Skin of body (tissue), 2 donors: ENCODE measurements around the gene CPNE8. TPM values are rescaled to one million over a fixed set of nuclear protein-coding genes. Genes with fewer than 3 reads are reported as not detected.

ENCODE experiments used
- DNase-seq: peaks from one replicate; lab custom pipeline; 2025; lab: John Stamatoyannopoulos, UW
- total RNA-seq: library from RNA; depleted of rRNA; stranded (reverse); fragments of >200 nt; gene quantifications from one replicate; pipeline ENCODE4 v1.2.3, GENCODE V29; 2014

CPNE8 gene
- total RNA-seq, 1 donor from 2014 or later, result 7.3 TPM

DNA sequence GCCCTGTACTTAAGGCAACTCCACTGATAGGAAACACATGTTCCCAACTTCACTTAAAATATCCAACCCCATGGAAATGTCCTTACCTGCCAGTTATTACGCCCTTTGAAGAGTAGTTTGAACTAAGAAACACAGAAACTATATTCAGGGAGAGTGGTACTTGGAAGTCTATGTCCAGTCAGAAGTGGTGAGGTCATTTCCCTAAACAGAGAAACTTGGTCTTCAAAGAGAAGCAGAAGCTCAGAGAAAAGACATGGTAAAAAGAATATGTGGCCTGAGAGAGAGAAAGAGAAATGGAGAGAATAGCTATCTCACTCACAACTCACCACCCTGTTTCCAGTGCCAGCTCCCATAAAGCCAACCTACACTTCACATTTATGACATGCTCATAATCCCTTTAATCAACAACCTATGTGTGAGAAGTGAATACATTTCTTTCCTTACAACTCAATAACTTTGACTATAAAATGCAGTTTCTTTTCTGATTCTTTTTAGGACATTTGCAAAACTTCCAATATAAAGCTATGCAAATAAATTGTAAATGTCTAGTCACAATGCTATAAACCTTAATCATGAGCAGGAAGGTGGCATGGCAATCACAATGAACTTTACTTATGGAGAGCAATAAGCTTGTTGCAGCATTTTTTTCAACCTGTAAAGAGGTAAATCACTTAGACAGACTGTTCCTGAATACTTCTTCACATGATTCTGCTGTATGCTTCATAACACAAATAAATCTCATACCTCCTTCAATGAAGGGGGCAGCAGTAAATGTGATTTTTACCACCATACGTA, 67.1 kb downstream of the CPNE8 start:
- no peak for DNase-seq

DNA sequence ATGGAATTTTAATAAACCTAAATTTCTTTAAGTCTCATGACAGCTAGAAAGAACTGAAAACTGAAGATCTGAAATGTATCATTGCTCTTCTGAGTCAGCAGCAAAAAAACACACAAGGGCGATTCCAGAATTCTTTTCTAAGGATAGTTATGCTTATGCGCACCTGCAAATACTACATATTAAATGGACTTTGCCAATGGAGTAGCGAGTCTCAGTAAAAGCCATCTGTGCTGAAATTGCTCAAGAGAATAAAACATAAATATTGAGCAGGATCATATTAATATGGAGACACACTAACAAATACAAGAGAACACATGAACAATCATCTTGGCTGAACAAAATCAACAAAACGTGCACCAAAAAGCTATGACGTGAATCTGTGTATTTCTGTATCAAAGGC, 73.7 kb downstream of the CPNE8 start:
- no peak for DNase-seq

DNA sequence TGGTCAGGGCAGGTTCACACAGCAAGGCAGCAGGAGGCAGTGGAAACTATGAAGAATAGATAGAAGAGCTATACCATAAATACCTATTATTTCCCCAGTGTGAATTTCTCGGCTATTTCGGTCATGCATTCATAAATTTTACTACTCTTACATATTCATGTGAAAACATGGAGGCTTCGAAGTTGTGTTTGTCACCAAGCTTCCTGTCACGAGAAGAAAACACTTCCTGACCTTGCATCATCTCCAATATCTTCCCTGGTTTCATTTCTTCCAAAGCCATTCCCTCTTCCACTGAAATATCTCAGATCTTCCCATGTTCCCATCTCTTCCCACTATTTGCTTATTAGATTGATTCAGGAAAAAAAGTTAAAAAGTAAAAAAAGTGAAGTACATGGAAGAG, 80.4 kb downstream of the CPNE8 start:
- DNase-seq, result no peak

DNA sequence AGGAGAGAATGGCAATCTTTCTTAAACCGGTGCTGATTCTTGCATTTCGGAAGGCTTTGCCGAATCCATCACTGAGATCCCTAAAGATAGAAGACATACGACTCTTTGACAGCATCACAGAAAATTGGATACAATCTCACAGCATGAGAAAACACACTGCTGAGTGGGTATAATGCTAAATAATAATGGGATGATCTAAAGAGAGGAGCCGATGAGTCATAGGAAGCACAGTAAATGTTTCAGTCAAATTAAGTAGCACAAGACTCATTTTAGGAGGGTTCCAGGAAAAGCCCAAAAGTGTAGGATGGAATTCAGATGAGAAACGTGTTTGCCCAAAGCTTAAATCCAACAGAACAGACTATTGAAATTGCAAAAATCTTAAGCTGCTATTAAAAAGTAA, 81.7 kb downstream of the CPNE8 start:
- no peak for DNase-seq

DNA sequence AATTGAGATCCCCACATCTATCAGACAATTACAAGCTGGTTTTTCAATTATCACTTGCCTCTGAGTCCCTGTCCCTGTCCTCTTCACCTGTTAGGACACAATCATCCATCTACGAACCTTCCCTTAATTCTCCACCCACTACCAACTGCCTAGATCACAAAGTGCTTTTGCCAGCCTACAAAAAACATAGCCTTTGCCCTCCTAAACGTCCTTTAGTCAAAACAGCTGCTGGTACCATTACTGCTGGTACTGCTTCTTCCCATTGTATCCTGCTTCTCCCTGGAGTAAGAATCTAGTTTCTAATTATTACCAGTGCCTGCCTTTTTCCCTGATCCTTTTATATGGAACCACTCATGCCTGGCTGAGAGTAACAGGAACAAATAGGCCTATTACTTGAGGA, 82.1 kb downstream of the CPNE8 start:
- DNase-seq, result no peak

DNA sequence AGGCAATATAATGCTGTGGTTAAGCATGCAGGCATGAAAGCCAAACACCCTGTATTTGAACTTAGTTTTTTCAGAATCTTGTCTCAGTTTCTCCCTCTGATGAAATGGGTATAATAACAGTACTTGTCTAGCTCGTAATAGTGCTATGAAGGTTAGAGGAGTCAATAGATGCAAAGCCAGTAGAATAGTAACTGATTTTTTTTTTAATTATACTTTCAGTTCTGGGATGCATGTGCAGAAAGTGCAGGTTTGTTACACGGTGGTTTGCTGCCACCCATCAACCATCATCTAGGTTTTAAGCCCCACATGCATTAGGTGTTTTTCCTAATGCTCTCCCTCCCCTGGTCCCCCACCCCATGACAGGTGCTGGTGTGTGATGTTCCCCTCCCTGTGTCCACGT, 87.4 kb downstream of the CPNE8 start:
- no peak for DNase-seq

DNA sequence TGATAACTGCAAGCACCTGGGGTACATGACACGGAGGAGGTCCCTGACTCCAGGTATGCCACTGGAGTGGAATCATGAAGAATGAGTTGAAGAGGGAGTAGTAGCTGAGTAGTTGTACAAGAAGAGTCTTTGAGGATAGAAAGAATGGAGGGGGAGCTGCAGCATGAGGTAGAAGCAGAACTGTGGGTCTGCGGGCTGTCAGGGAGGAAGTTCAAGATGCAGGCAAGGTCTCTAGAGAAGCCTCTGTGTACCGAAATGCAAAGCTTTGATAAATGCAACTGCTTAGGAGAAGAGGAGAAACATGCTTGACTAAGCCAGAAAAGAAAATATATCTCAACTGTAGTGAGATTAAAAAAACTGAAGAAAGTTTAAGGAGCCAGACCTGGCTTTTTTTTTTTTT, 91.5 kb downstream of the CPNE8 start:
- no peak for DNase-seq

DNA sequence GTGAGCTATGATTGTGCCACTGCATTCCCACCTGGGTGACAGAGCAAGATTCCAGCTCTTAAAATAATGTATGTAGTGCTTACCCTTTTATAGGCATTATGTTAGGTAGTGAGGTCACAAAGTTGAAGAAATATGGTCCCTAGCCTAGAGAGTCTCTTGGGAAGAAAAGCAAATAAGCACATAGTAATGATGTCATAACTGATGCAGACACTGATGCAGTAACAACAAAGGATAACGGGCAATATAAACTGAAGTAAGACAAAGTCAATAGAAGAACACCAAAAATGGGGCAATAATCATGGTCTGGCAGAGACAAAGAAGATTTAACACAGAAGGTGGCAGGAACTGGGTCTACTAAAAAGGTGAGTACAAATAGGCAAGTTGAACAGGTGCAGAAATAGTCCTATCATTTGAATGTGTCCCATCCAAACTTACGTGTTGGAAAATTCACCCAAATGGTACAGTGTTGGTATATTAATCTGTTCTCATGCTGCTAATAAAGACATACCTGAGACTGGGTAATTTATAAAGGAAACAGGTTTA, 93.5 kb downstream of the CPNE8 start:
- DNase-seq, result no peak

DNA sequence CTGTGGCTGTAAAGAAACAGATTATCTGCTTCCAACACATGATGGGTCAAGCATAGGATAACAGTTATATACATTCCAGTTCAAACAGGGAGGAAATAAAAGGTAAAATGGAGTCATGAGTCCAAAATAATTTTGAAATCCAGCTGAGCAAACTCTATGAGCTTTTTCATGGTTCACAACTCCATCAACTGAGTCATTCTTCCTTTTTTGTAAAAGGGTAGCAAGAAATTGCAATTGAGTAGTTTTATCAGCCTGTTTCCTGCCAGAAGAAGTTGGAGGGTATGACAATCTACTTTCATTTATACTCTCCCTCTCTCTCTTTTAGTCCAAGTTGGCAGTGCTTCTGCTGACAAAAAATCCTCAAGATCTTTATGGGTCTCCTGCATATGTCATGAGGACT, 95.6 kb downstream of the CPNE8 start:
- DNase-seq, result no peak

DNA sequence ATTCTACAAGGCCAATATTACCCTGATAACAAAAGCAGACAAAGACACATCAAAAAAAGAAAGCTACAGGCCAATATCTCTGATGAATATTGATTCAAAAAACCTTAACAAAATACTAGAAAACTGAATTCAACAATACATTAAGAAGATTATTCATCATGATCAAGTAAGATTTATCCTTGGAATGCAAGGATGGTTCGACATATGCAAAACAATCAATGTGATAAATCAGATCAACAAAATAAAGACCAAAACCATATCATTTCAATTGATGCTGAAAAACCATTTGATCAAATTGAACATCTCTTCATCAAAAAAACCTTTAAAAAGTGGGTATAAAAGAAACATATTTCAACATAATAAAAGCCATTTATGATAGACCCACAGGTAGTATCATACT, 117.3 kb downstream of the CPNE8 start:
- no peak for DNase-seq

DNA sequence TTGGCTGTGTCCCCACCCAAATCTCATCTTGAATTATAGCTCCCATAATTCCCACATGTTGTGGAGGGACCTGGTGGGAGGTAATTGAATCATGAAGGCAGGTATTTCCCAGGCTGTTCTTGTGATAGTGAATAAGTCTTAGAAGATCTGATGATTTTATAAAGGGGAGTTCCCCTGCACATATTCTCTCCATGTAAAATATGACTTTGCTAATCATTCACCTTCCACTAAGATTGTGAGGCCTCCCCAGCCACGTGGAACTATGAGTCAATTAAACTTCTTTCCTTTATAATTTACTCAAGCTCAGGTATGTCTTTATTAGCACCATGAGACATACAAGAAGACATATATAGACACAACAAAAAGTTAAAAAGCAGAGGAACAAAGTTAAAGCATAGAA, 120.0 kb downstream of the CPNE8 start:
- no peak for DNase-seq

DNA sequence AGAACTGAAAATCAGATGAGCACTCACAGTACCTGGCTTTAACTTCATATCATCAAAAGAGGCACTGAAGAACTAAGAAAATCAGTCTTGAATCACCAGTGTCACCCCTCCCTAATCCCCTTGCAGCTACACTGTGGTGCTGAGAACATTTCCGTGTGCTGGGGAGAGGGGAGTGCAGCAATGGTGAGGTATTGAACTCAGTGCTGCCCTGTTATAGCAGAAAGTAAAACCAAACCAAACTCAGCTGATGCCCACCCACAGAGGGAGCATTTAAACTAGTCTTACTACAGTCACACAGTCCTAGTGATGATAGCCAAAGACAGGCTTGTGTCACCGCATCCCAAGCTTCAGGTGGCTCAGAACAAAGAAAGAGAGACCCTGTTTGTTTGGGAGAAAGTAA, 122.1 kb downstream of the CPNE8 start:
- DNase-seq, result no peak

DNA sequence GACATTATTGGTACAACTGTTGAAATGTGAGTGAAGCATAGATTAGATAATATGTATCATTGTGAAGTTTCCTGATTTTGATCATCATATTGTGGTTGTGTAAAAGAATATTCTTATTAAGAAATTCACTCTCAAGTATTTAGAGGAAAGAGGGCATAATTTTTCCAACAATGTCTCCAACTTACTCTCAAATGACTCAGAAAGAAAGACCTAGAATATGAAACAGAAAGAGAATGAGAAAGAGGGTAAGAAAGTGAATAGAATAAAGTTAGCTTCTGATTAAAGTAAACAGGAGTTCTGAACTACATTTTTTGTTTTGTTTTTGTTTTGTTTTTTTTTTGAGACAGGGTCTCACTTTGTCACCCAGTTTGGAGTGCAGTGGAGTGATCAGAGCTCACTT, 123.0 kb downstream of the CPNE8 start:
- no peak for DNase-seq

DNA sequence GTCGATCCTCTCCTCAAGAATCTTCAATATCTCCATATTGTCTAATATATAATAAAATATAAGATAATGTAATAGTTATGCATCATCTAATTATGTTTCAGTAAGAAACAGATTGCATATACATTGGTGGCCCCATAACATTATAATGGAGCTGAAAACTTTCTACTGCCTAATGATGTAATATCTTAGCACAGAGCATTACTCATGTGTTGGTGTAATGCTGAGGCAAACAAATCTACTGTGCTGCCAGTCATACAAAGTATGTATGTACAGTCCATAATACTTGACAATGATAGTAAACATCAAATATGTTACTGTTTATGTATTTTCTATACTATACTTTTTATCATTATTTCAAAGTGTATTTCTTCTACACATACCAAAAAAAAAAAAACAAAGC, 128.7 kb downstream of the CPNE8 start:
- no peak for DNase-seq

DNA sequence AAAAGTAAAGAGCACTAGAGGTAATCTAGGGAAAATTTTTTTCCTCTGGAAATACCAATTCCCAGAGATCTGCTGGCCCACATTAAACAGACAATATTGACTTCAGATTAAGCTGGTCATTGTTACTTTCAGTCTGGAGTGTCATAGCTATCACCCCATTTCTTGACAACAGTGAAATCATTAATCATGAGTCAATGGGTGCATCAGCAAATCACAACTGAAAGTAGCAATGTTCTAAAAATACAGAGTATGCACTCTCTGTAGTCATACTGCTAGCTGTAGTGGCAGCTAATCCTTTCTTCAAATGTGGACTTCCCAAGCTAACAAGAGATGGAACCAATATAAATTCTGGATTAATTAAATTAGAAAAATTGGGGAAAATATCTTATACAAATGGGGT, 129.9 kb downstream of the CPNE8 start:
- no peak for DNase-seq

DNA sequence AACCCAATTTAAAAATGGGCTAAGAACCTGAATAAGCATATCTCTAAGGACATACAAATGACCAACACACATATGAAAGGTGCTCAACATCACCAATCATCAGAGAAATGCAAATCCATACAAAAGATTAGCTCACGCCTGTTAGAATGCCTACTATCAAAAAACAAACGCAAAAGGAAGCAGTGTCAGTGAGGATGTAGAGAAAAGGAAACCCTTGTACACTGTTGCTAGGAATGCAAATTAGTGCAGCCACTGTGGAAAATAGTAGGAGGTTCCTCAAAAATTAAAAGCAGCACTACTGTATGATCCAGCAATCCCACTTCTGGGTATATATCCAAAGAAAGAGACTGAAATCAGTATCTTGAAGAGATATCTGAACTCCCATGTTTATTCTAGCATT, 133.0 kb downstream of the CPNE8 start:
- no peak for DNase-seq

DNA sequence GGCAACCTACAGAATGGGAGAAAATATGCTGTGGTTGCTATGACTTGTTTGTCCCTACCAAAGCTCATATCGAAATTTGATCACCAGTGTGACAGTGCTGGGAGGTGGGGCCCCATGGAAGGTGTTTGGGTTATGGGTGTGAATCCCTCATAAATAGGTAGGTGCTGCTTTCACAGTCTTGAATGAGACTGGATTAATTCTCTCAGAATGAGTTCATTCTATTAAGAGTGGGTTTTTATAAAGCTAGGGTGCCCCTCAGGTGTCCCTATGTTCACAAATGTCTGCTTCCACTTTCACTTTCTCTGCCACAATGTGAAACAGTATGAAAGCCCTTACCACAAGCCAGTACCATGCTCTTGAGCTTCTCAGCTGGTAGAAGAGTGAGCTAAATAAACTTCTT, 133.5 kb downstream of the CPNE8 start:
- DNase-seq, result no peak

DNA sequence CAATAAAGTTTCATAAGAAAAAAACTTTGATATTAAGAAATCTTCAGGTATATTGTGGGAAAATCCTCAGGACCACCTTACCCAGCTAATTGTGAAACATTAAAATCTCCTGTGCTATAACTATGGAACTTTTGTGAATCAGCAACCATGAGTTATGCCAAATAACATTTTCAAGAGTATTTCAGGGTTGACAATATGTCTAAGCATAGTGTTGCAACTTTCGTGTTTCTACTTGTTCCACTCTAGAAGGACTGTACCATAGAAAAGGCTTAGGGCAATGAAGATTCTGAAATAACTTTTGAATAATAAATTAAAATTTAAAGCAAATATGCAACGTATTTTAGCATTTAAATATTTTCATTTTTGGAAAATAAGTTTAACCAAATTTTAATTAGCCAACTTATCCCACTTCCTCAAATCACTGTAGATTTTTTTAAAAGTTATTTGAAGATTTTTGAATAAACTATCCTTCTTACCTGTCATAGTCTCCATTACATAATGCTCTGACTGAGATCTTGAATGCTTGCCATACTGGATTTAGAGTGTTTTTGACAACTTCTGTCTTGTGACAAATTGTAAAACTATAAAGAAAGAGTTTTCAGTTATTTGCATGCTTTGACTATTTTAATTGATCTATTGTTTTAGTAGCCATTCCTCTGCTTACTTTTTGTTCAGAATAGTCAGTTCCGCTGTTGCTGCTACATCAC, 143.6 kb downstream of the CPNE8 start:
- no peak for DNase-seq

DNA sequence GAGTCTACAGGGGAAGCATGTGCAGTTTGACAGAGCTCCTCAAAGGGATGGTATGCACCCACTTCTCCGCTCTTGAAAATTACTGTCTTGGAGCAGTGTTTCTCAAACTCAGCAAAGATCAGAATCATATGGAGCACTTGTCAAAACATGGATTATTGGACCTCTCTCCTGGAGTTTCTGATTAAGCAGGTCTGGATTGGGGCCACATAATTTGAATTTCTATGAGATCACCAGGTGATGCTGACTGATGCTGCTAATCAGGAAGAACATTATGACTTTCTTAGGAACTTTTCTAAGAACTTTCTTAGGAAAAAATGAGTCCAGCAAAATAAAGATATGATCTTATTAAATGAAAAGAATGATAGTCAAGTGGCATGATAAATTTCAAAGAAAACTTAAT, 144.3 kb downstream of the CPNE8 start:
- DNase-seq, result no peak

DNA sequence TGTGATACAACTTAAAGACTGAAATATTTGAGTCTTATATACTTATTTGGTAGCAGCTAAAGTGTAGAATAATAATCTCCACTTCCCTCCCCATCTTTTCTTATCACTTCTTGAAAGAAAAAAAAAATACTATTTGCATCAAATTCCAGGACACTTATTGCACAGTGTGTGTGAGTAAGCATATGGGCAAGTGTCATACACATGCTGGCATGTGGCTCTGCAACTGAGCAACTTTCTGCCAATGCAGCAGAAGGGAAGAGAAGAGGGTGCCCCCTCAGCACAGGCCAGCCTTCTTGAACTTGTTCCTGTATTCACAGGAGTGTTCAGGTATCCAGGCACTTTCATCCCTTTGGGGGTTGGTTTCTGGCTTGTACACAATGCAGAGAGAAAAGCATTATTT, 145.8 kb downstream of the CPNE8 start:
- no peak for DNase-seq

DNA sequence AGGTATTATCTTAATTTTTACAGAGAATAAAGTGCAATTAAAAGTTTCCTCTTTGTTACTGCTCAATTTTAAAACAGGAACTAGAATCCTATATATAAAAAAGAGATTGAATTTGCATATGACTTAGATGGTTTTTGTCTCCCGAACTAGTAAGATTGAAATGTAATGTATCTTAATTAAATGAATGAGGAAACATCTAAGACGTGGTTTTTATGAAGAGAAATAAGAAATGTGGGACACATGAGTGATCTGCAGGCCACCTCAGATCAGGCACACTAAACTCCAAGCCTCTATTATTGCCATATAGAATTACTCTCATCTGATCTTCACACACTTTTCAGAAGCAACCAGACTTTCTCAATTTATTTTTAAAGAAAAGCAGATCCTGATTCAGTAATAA, 158.6 kb downstream of the CPNE8 start:
- no peak for DNase-seq

DNA sequence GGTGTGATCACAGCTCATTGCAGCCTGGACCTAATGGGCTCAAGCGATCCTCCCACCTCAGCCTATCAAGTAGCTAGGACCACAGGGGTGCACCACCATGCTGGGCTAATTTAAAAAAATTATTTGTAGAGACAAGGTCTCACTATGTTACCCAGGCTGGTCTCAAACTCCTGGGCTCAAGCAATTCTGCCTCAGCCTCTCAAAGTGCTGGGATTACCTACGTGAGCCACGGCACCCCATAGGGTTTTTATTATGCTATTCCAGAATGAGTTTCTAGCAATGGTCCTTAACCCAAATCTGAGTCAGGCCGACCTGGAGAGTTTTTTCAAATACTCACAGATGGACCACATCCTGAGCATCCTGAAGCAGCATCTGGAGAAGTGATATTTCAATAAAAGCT, 159.8 kb downstream of the CPNE8 start:
- DNase-seq, result no peak

DNA sequence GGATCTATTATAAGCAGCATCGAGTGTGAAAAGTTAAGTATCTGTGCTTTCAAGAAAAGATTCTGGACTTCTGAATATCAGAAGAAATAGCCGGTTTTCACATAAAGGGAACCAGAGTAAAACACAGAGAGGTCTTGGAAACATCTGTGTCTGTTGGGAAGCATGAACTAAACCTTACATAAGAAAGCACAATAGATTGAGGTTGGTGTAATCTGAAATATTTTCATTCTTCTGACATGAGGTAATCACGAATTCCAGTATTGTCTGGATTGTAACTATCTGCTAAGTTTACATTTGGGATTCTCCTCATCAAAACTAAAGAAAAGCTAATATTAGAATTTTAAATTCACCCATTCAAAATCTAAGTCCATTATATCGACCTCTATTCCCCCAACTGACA, 161.3 kb downstream of the CPNE8 start:
- DNase-seq, result peak; percentile 46
